Subcutaneous adipose tissue (tissue), 4 donors: ENCODE measurements around the gene RTL10. TPM values are rescaled to one million over a fixed set of nuclear protein-coding genes. Genes with fewer than 3 reads are reported as not detected.

ENCODE experiments used
- CTCF ChIP-seq: fragments of 450-650 bp; IDR thresholded peaks from one replicate; pipeline ENCODE4 v1.5.1; 2016; ENCODE audit warnings: low read depth, mild to moderate bottlenecking, control low read depth, antibody characterized with exemption, moderate library complexity
- total RNA-seq, 4 donors: library from RNA; depleted of rRNA; stranded (reverse); fragments of >200 nt; gene quantifications; one replicate each; pipeline ENCODE4 v1.1.0, GENCODE V29; 2016

Gene RTL10
- total RNA-seq, 4 donors from 2014 or later: 4.1 to 11.9 (median 6.7) TPM

GRCh38 chr22:19808873-19809478 lies 45.7 kb downstream of the RTL10 start:
- no peak for TF ChIP-seq CTCF

- TF ChIP-seq CTCF: no peak
Measured at GRCh38 chr22:19807914-19808872, 46.5 kb downstream of the RTL10 start.

- no peak for TF ChIP-seq CTCF
Measured at GRCh38 chr22:19807161-19807913, 47.3 kb downstream of the RTL10 start.

- TF ChIP-seq CTCF: no peak
Measured at GRCh38 chr22:19806213-19807160, 48.2 kb downstream of the RTL10 start.

- TF ChIP-seq CTCF: no peak
Measured at GRCh38 chr22:19805821-19806212, 48.9 kb downstream of the RTL10 start.

Other genes with a start within 250 kb of the RTL10 start
- 1 to 10 TPM; 4.1 to 8.3 (median 5.9) TPM for gene SEPTIN5, start 140.4 kb downstream of the RTL10 start, total RNA-seq
- gene GP1BB, start 131.3 kb downstream of the RTL10 start, total RNA-seq: 1 to 10 TPM in 2 of 4 donors, under 1 TPM in 1, not detected in 1; 0.34 to 2.8 (median 1.5) TPM
- 1 to 10 TPM in 2 of 4 donors, under 1 TPM in 2; 0.51 to 6.2 (median 1.8) TPM for gene TBX1, start 94.1 kb downstream of the RTL10 start, total RNA-seq
- gene GNB1L, start within 50 bp of the RTL10 start, total RNA-seq: 1 to 10 TPM; 1.8 to 4.9 (median 3.9) TPM
- 100 to 1,000 TPM in 3 of 4 donors, 10 to 100 TPM in 1; 80.1 to 228 (median 190) TPM for gene COMT, start 86.9 kb upstream of the RTL10 start, total RNA-seq
- gene TXNRD2, start 86.9 kb upstream of the RTL10 start, total RNA-seq: 10 to 100 TPM; 11.1 to 28.4 (median 15.8) TPM
- gene ARVCF, start 161.9 kb upstream of the RTL10 start, total RNA-seq: 10 to 100 TPM in 2 of 4 donors, 1 to 10 TPM in 2; 1.5 to 15.3 (median 7.5) TPM
- 10 to 100 TPM; 24.3 to 46.7 (median 37.5) TPM for gene TANGO2, start 166.2 kb upstream of the RTL10 start, total RNA-seq
- 10 to 100 TPM in 3 of 4 donors, 1 to 10 TPM in 1; 9.8 to 27.9 (median 14.7) TPM for gene DGCR8, start 225.4 kb upstream of the RTL10 start, total RNA-seq